Hindlimb muscle (tissue), 1 donor: ENCODE results near the gene OR2D2. TPM values are rescaled to one million over a fixed set of nuclear protein-coding genes. Genes with fewer than 3 reads are reported as not detected.
"Not testable (repeated sequence)": the region's sequence is repeated elsewhere in the genome, so short reads cannot be mapped to it uniquely, and the experiment has no call there.

Experiments used
- DNase-seq: peaks from one replicate; pipeline ENCODE4 v3.0.0-alpha.2; 2013
- polyA plus RNA-seq: library from polyadenylated mRNA; unstranded; fragments of 120-200 nt; gene quantifications from one replicate; pipeline ENCODE4 v1.2.1, GENCODE V29; 2013; ENCODE audit not compliant: insufficient read length

The OR2D2 gene, protein sequence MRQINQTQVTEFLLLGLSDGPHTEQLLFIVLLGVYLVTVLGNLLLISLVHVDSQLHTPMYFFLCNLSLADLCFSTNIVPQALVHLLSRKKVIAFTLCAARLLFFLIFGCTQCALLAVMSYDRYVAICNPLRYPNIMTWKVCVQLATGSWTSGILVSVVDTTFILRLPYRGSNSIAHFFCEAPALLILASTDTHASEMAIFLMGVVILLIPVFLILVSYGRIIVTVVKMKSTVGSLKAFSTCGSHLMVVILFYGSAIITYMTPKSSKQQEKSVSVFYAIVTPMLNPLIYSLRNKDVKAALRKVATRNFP
- polyA plus RNA-seq = not detected

DNA sequence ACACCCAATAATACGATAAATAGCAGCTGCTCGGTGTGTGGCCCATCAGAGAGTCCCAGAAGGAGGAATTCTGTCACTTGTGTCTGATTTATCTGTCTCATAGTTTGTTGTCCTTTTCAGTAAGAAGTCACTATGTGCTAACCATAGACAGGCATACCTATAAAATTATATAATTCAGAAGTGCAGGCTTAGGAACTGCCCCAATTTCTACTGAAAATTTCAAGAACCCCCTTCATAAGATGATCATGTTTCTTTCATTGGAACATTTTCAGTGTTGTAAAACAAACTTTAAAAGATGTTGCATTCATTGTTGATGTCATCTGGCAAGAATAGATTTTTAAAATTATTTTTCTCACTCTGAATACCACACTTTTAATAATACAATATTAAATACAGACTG is at the start of gene OR2D2:
TSS of gene OR2D2 (minus strand) at position 101 of the 400 bp plus-strand sequence. CDS start at position 101, 0 bp downstream.
- DNase-seq = no peak

DNA sequence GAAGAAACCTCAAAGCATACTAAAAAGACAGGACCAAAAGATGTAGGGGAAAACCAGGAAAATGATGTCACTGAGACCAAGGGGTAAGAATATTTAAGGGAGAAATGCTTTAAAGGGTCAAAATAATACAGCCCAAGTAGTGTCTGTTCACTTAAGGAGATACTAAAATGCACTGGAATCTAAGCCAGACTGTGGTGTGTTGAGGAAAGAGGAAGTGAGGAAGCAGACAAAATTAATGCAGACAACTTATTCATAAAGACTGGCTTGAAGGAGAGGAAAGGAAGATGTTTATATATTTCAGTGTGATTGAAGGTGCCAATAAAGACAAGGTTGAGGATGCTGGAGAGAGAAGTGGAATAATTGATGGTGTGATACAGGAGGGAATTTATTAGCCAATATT is 49.7 kb upstream of the OR2D2 start:
- no peak for DNase-seq

DNA sequence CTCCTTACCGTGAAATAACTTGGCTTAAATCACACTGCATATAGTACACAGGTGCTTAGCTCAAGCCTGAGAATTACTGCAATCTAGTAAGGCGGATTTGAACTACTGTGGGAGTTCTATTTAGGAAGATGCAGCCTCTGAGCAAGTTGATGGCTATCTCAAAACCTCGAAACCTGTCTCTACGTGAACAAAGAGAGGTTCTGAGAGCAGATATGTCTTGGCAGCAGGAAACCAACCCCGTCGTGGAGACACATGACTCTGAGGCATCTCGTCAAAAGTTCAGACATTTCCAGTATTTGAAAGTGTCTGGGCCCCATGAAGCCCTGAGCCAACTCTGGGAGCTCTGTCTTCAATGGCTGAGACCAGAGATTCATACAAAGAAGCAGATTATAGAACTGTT is 39.8 kb upstream of the OR2D2 start:
- DNase-seq = no peak

DNA sequence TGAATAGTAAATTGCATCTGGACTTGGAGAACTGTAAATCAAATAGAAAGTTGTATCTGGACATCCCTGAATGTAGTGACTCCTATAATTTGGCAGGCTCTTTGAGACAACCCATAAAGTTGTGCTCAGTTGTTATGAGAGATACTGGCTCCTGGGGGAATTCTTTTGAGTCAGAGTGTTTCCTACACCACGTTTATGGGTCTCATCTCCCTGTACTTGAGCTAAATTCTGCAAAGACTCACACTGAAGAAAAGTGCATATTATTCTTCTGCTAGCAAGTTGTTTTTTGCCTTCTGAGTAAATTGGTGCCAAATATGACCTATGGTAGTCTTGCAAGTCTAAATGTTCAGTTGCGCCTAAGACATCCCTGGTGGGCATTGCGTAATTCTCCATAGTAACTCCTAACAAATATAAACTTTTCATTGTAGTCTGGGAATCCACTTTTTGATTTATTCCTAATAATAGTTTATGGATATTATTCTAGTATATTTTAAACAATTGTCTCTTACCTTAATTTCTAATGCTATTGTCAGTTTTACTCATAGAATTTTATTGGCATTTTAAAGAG is 38.9 kb upstream of the OR2D2 start:
- peak; percentile 2 for DNase-seq

DNA sequence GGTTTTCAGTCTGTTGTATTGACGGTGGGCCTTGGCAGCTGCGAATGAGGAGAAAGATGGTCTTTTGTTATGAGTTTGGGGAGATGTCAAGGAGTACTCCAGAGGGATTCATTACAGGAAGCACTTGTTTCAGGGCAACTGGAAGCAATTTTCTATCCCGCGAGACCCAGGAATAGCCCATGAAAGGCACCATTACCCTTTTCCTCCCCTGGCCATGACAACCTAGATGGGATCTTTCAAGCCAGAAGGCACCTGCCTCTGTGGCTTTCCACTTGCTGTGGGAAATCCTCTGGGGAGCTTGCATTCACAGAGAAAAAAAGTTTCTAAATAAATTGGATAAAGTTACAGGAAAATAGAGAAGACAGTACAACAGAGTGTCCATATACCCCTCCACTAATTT is 36.6 kb upstream of the OR2D2 start:
- DNase-seq = no peak

DNA sequence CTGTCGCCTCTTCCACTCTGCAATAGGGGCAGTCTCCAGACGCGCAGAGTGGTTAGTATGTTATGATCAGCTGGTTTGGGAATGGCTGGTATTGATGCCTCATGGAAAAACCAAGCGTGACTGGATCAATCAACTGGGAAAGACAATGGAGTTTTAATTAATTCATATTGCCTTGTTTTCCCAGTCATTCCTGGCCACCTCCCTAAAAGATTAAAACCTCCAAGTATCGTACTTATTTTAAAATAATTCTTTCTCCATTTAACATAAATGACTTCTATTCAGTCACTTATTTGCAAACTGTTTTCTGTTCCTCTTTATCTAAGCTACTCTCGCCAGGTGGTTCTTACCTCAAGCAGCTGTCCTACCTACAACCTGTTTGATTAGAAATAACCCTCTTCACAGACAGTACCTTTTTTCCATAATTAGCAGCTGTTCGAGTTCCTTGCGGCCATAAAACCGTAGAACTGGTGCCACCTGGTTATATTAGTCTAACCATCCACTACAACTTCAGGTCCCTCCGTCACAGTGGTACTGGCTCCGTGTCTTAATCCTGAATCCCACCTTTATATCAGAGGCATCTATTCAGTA is 34.8 kb upstream of the OR2D2 start:
- DNase-seq = peak; percentile 2

DNA sequence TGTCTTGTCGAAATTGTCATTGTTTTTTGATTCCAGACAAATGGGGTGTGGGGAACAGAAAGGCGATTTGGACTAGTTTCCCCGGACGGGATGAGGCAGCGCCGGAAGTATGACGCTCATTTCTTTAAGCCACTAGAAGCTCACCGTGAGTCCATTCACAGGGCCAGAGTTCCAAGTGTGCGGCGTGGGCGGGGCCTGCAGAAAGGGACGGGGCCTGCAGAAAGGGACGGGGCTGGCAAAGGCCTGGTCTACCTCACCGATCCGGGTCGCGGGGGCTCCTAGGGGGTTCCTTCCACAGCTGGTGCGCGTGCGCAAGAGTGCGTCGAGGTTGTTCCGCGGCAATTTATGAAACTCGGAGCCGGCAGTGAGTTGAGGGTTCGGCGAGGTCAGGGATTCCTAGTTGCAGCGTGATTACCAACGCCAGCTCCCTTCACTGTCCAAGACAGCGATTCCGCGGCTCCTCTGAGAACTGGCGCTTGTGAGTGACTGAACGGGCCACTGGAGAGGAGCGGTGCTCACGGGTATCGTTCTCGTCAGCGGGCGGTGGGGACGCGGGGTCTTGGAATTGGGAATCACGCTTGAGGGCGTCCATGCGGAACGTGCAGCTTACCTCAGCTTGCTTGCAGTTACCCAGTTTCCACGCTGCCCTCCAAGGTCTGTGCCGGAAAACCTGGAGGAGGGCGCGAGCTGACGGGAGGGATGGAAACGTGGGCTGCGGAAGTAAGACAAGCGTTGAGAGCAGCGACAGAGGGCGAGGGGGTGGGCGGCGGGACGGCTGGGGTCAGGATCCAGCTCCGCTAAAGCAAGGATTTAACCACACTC is 34.1 kb upstream of the OR2D2 start, which contains the start of gene ZNF215:
TSS of gene ZNF215 (plus strand) at position 219 of the 822 bp plus-strand sequence. CDS start 5,847 bp downstream, outside the sequence.
- DNase-seq = peak; percentile 64

DNA sequence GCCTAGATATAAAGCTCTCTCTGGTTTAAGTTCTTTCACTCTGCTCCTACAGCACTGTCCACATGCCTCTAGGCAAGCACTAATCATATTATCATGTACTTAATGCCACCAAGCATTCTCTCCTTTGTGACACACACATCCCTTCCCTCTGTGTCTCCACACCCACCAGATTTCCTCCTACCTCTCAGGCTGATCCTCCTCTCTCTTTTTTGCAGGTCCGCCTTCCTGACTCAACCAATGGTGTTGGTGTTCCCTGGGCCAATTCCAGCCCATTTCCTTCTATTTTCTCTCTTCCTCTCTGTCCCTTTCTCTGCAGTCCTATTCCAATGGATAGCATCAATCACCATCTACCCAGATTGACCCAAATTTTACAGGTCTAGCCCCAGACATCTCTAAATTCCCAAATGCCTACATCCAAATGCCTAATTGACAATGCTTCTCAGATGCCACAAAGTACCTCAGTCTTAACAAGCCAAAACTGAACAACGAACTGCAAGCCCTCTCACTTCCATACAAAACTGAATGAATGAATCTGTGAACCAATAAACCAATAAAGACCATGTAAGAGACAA is 33.4 kb upstream of the OR2D2 start:
- peak; percentile 19 for DNase-seq

DNA sequence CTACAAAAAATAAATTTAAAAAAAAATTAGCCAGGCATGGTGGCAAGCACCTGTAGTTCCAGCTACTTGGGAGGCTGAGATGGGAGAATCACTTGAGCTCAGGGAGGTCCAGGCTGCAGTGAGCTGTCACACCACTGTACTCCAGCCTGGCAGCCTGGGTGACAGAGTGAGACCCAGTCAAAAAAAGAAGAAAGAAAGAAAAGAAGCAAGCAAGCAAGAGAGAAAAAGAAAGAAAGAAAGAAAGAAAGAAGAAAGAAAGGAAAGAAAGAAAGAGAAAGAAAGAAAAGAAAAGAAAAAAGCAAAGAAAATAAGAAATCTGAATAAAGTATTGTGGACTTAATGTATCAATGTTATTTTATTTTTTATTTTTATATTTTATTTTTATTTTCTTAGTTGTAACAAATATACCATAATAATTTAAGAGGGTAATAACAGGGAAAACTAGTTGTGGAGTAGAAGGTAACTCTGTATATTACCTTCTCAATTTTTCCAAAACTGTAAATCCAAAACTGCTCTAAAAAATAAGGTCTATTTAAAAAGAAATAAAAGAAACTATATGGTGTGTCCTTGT is 32.8 kb upstream of the OR2D2 start:
- no peak for DNase-seq

DNA sequence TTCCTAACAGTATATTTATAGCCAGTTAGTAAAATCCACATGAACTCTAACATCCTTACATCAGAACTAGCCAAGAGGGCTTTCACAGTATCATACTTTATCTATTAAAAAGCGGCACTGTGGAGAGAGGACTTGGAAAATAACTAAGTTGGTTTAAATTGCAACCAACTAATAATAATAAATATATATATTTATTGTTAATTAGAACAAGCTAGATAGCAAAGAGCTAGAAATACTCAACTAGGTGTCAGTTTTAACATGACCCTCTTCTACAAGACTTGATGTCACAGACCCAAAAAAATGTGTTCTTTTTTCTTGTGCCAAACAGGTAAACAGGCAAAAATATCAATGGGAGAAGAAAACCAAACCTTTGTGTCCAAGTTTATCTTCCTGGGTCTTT is 28.4 kb upstream of the OR2D2 start, which contains the start of gene OR2D3:
TSS of gene OR2D3 (plus strand) at position 301 of the 400 bp plus-strand sequence. CDS start at position 301, 0 bp downstream.
- no peak for DNase-seq

DNA sequence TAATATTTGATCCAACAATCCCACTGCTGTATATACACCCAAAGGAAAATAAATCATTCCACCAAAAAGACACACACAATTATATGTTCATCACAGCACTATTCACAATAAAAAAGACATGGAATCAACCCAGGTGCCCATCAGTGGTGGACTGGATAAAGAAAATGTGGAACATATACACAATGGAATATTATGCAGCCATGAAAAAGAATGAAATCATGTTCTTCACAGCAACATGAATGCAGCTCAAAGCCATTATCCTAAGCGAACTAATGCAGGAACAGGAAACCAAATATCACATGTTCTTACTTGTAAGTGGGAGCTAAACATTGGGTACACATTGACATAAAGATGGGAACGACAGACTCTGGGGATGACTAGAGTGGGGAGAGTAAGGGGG is 27.4 kb upstream of the OR2D2 start:
- DNase-seq = no peak

DNA sequence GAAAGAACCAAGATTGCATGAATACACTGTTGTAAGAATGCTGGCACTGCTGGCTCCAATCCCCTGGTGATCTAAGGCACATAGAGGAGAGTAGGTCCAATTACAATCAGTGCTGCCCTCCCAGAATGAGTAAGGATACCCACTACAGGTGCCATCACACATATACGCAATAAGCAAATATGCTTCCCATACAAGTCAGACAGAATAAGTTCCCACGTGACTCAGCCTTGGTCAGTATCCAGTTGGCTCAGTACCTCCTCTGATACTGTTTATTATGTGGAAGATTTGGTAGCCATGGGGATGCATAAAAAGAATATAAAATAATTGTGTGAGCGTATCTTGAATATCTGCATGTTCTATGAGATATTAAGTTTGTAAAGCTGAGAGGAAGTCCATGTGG is 19.6 kb upstream of the OR2D2 start:
- no peak for DNase-seq

DNA sequence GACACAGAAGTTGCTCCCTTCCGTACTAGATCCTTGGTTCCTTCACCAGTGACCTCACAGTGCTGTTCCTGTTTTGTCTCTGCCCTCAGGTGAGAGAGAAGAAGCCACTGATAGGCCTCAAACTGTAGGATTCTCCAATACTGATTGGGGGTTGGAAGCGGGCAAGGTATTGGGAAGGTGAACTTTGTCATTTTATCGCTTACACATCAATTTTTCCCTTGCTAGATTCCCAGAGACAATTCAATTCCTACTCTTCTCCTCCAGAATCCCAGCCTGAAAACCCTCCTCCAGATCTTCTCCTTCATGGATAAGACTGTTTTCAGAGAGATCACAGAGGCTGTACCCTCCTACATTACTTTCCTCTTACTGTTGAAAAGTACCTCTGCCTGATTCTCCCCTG is 19.1 kb upstream of the OR2D2 start:
- DNase-seq = no peak

DNA sequence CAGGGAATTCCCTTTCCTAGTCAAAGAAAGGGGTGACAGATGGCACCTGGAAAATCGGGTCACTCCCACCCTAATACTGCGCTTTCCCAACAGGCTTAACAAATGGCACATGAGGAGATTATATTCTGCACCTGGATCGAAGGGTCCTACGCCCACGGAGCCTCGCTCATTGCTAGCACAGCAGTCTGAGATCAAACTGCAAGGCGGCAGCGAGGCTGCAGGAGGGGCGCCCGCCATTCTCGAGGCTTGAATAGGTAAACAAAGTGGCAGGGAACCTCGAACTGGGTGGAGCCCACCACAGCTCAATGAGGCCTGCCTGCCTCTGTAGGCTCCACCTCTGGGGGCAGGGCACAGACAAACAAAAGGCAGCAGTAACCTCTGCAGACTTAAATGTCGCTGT is 12.5 kb upstream of the OR2D2 start:
- DNase-seq = not testable (repeated sequence)

DNA sequence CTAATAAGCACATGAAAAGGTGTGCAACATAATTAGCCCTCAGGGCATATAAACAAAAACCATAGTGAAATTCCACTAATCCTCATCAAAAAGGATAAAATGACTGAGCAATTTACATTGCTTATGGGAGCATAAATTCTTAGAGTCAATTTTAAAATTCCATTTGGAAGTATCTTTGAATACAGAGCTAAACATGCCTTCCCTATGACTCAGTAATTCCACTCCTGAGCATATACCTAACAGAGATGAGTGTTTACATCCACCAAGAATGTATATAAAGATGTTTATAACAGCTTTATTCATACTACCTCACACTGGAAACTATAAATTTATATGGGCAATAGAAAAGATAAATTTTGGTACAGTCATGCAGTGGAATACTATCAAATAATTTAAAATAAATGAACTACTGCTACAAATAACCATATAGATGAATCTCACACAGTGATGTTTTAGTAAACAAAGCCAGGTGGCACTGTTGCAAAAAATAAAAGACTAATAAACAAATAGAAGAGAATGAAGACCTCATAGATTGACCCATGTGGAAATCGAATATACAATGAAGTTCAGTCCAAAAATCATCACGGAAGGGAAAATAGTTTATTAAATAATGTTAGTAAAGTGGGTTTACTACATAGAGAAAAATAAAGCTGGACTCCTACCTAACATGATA is 8.2 kb upstream of the OR2D2 start:
- no peak for DNase-seq

DNA sequence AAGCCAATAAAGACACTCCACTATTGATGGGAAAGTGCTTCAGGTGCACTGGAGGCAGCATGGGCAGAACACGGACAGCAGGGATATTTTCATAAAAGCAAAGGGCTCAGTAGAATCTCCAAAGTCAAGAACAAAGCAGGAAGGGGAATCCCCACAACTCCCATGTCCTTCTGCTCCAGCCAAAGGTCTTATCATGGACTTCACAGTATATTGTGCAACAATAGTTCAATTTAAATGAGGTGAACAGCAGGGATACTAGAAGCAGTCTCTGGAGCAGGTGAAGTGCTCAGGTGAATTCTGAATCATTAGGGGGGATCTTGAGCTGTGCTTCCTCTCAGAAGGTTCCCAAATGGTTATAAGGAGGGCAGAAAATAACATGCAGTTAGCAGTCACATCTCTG is 6.6 kb upstream of the OR2D2 start:
- DNase-seq = no peak

DNA sequence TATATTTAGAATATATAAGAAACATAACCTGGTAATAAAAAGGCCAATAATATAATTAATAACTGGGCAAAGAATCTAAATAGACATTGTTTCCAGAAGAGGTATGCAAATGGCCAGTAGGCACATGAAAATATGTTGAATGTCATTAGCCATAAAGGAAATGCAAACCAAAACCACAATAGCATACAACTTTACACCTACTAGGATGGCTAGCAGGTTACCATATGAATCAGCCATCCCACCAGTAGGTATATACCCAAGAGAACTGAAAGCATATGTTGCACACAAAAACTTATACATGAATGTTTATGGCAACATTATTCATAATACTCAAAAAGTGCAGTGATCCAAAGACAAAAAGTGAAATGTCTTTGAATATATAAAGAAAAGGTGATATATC is 2.7 kb upstream of the OR2D2 start:
- DNase-seq = no peak

DNA sequence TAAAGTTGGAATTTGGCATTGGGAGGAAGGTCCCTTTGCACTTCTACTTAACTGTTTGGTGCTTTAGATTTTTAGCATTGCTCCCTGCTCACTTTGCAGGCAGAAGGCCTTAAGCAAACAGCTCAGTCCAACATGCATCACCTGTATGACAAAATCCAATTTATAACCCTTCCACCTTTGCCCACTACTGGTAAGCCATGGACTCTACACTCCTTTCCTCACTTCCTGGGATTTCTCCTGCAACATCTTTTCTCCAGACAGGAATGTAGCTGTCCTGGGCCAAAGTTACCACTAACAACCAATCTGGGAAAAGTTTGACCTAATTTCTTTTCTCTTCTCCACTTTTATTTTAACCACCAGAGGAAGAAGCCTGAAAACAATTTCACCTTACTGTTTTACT is 1.8 kb upstream of the OR2D2 start:
- no peak for DNase-seq

DNA sequence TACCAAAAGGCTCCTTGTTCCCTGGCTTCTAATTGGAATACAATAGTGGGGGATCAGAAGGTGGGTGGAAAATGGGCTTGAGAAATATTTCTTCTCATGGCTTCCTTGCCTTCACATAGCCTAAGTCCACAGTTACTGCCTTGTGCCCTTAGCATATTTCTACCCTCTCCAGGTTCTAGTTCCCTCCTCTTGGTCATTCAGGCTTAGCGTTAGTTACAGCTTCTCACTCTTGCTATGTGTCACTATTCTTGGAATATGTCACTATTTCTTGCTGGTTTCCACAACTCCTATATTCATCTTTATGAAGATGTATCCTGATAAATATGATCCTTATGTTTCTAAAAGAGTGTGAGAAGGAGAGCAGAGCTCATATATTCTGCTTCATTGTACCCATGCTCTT is 2.5 kb downstream of the OR2D2 start:
- DNase-seq = no peak

DNA sequence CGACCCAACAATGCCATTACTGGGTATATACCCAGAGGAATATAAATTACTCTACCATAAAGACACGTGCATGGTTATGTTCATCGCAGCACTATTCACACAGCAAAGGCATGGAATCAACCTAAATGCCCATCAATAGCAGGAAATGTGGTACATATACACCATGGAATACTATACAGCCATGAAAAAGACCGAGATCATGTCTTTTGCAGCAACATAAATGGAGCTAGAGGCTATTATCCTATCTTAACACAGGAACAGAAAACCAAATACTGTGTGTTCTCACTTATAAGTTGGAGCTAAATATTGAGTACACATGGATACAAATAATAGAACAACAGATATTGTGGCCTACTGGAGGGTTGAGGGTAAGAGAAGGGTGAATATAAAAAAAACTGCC is 3.5 kb downstream of the OR2D2 start:
- DNase-seq = no peak

DNA sequence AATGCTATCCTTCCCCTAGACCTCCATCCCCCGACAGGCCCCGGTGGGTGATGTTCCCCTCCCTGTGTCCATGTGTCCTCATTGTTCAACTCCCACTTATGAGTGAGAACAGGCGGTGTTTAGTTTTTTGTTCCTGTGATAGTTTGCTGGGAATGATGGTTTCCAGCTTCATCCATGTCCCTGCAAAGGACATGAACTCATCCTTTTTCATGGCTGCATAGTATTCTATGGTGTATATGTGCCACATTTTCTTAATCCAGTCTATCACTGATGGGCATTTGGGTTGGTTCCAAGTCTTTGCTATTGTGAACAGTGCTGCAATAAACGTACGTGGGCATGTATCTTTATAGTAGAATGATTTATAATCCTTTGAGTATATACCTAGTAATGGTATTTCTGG is 4.6 kb downstream of the OR2D2 start:
- DNase-seq = not testable (repeated sequence)

DNA sequence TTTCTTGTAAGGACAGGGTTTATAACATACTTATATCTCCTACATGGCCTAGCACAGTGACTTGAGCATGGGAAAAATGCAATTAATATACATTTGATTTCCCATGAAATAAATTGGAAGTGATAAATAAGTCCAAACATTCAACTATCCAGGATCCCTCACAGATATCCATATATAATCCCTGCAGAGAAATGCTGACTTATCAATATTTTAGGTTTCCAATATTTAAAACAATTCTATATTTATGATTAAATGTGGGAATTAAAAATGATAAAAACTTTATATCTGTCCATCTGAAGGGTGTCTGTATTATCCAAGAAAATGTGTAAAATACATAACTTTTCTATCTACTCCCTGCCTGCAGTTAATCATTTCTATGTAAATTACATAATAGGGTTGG is 9.5 kb downstream of the OR2D2 start:
- DNase-seq = no peak
